ENCODE data around the gene GMPPB.
A peak's percentile ranks its signal among the peaks of the same experiment; 100 is the strongest.
"Not testable (repeated sequence)": the region's sequence is repeated elsewhere in the genome, so short reads cannot be mapped to it uniquely, and the experiment has no call there.

GRCh38 chr3:49688338-49689045, 35.3 kb downstream of the GMPPB start:
- TF ChIP-seq NFE2L1 (tag; IDR thresholded peaks at IDR 0.05; ENCODE audit: borderline replicate concordance, low read depth); BACH1 (tag; IDR thresholded peaks at IDR 0.05); NRF1 (conservative IDR thresholded peaks at IDR 0.05 in 1 of 2, IDR thresholded peaks at IDR 0.05 in 1 of 2); SRF (CRISPR knock-in tag; IDR thresholded peaks at IDR 0.05); CTCF (IDR thresholded peaks at IDR 0.05 in 2 of 3, conservative IDR thresholded peaks at IDR 0.05 in 1 of 3; ENCODE audit: insufficient read depth in 2 of 3, low read depth in 1 of 3, low read length in 3 of 3): not testable (repeated sequence)
- 0 out of 2 replicates have a peak, but pooled peaks have one; percentile 54 for TF ChIP-seq EP300 (IDR thresholded peaks at IDR 0.05; ENCODE audit: low read length)

All from K562 (cell line).